ENCODE results near the gene ZDHHC14.

DNA sequence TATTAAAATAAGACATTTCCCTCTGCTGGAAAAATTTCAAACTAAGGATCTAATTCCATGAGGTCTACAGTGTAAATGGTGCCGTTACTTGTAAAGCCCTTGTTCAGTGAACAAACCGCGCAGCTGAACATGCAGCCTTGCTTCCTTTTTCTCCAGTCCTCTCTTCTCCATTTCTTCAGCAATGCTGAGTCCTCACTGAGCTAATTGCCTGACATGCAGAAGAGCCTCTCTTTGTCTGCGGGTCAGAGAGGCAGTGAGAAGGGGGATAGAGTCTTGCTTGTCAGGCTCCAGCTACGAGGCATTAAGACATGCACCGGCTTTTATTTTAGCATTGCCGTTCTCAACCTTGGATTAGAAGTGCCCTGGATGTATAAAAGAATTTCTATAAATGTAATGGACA, 25.7 kb downstream of the ZDHHC14 start:
- TF ChIP-seq, protein P1, sequence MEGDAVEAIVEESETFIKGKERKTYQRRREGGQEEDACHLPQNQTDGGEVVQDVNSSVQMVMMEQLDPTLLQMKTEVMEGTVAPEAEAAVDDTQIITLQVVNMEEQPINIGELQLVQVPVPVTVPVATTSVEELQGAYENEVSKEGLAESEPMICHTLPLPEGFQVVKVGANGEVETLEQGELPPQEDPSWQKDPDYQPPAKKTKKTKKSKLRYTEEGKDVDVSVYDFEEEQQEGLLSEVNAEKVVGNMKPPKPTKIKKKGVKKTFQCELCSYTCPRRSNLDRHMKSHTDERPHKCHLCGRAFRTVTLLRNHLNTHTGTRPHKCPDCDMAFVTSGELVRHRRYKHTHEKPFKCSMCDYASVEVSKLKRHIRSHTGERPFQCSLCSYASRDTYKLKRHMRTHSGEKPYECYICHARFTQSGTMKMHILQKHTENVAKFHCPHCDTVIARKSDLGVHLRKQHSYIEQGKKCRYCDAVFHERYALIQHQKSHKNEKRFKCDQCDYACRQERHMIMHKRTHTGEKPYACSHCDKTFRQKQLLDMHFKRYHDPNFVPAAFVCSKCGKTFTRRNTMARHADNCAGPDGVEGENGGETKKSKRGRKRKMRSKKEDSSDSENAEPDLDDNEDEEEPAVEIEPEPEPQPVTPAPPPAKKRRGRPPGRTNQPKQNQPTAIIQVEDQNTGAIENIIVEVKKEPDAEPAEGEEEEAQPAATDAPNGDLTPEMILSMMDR (IDR thresholded peaks at IDR 0.05; ENCODE audit: low read length) = no peak
- no peak for TF ChIP-seq EZH2phosphoT487 (IDR thresholded peaks at IDR 0.05; ENCODE audit: low read length)
